Non-pigmented ciliary epithelial cell (primary cell): ENCODE data around the gene PRXL2C.
"Not testable (repeated sequence)": the region's sequence is repeated elsewhere in the genome, so short reads cannot be mapped to it uniquely, and the experiment has no call there.

Source experiments
- DNase-seq: peaks from one replicate; pipeline ENCODE4 v3.0.0-alpha.2; 2010; ENCODE audit warnings: low read depth

The PRXL2C gene

GRCh38 chr9:96649620-96650324 lies 5.3 kb downstream of the PRXL2C start:
- no peak for DNase-seq

- DNase-seq: peak; percentile 19
Observed at GRCh38 chr9:96646081-96646991, 8.8 kb downstream of the PRXL2C start.

GRCh38 chr9:96644137-96644536 lies 11.0 kb downstream of the PRXL2C start:
- DNase-seq: no peak

DNA sequence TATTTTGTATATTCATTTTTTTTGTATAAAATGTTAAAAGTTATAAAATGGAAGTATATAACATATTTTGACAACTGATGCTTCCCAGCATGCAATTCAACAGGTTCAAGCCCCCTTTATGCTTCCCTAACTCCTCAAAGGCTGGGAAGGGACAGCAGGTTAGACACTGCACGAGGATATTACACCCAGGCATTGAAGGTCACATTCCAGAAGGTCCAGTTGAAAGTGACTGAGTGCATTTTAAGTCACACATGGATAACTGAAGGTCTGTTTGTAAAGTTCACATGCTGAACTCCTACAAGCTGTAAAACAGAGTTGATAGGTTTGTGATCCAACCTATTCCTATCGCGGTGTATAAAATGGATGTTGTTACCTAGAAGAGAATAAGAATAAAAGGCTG lies 13.6 kb downstream of the PRXL2C start:
- DNase-seq: no peak

GRCh38 chr9:96638606-96639364 lies 16.3 kb downstream of the PRXL2C start:
- DNase-seq: no peak

DNA sequence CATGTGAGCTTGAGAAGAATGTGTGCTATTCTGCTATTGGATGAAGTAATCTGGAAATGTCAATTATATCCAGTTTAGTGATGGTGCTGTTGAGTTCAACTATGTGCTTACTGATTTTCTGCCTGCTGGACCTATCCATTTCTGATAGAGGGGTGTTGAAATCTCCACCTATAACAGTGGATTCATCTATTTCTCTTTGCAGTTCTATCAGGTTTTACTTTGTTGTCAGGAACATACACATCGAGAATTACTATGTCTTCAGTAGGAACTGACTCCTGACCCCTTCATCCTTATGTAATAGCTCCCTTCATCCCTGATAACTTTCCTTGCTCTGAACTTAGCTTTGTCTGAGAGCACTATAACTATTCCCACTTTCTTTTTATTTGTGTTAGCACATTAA lies 18.7 kb downstream of the PRXL2C start:
- no peak for DNase-seq

GRCh38 chr9:96633579-96633978 lies 21.5 kb downstream of the PRXL2C start:
- not testable (repeated sequence) for DNase-seq

DNA sequence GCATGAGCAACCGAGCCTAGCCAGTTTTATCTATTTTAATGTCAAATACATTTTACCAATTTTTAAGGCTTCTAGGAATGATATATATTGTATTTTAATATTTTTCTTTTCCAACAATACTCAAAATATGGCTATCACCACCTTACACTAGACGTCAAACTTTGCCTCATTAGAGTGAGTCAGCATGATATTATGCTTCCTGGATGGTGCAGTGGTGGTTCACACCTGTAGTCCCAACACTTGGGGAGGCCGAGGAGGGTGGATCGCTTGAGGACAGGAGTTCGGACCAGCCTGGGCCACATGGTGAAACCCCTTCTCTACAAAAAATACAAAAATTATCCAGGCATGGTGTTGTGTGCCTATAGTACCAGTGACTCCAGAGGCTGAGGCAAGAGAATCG lies 28.2 kb downstream of the PRXL2C start:
- DNase-seq: no peak

- DNase-seq: no peak
Observed at GRCh38 chr9:96621618-96622017, 33.5 kb downstream of the PRXL2C start.

GRCh38 chr9:96620832-96621269 lies 34.3 kb downstream of the PRXL2C start:
- DNase-seq: no peak

DNA sequence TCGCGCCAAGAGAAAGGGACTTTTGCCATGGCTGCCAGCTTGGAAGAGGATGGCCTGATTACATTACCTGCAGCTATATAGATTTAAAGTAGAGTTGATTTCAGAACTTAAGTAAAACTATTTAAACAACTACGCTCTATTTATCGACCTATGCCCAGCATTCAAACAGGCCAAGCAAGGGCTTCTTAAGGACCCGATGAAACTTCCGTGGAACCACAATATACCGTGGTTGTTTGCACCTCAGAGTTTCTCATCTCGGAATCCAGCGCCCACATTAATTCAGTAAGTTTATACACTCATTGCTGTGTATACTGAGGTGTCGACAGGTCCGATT lies 35.0 kb downstream of the PRXL2C start:
- no peak for DNase-seq

DNA sequence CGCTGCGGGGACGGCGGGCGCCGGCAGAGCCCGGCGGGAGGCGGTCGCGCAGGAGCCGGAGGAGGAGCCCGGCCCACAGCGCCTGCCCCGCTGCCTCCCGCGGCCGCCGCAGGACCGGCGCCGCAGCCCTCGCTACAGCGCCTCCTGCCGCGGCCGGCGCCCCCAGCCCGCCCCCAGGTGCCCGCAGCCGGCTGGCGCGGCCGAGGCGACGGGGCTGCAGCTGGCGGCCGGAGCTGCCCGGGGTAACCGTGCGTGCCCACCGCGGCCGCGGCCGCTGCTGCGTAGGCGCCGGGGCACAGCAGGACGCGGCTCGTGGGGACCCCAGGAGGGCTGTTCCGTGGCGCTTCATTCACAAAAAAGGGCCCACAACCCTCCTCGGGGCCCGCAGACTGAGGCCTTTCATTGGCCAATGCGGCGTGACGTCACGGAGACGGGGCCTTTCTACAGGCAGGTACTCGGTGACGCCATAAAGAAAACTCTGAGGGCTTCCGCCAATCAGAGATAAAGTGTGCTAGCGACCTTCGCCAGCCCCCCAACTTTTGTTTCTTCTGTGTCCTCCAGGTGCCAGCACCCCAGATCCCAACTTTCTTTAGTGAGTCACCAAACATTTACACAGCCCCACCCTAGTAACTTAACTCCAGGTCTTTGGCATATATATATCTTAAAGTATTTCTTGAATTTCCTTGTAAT lies 35.5 kb downstream of the PRXL2C start, which contains the start of gene CDC14B:
TSS of gene CDC14B (minus strand) at position 353 of the 690 bp plus-strand sequence. CDS start 465 bp downstream, outside the sequence.
- peak; percentile 60 for DNase-seq

- DNase-seq: no peak
Observed at GRCh38 chr9:96619124-96619465, 36.0 kb downstream of the PRXL2C start.

DNA sequence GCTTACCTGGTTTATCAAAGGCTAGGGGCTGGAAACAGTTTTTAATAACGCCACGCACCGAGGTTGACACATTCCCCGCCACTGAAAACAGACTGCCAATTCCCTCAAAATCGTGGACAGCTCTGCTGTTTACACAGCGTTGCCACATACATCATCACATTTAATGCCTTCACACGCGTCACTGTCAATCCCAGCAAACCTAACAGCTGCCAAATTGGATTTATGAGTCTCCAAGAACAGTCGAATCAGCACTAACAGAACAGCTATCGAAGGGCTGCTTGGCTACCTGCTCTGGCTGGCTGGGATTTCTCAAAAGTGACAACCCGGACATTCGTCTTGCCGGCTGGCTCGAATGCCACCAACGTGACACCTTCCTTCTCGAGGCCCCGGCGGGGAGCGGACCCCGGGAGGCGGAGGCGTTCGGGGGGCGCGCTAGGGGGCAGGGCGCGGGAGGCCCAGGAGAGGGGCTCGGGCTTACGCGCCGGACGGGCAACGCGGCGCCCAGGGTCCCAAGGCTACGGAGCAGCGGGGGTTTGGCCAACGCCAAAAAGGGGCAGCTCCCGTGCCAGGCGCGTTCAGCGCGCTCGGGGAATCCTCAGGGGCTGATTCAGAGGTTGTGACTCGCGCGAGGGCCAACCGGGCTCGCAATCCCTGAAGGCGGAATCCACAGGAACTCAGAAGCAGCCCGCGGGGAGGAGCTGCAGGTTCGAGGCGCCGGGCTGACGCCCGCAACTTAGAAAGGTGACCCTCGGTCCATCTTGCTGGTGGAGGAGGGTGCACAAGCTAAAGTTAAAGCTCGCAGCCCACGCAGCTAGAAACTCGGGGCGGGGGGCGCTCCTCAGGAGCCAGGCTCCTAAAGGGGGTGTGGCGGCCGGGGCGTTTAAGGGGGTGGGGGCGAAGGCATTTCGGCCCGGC lies 36.7 kb downstream of the PRXL2C start:
- no peak for DNase-seq

GRCh38 chr9:96617439-96618185 lies 37.5 kb downstream of the PRXL2C start:
- no peak for DNase-seq

GRCh38 chr9:96616817-96617438 lies 38.2 kb downstream of the PRXL2C start:
- DNase-seq: no peak

GRCh38 chr9:96615411-96615810 lies 39.7 kb downstream of the PRXL2C start:
- DNase-seq: no peak

GRCh38 chr9:96614664-96615063 lies 40.5 kb downstream of the PRXL2C start:
- not testable (repeated sequence) for DNase-seq

DNA sequence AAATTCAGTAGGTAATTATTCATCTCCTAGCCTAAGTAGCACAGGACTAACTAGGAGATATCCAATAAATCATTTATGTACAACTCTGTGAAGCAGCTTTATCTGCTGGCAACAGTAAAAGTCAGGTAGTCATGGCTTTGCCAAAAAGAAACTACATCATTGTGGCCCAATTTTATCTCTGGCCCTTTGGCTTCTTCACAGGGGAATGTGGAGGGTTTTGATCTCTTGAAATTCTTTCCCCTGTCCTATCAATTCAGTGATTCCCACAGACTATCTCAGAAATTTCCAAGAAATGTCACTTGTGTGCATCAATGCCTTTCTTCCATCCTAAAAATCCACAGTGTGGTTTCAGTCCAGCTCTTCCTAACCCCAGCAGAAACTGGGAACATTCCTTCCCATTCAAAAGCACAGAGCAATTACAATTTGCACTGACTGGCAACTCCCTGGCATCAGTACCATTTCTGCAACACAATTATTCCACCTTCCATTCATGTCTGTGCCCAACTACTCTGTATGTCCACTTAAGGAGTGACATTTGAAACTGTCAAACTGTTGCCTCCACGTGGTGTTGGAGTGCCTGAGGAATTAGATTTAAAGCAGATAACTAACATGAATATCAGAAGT lies 42.0 kb downstream of the PRXL2C start:
- no peak for DNase-seq
